Astrocyte of the cerebellum (primary cell): ENCODE data around the gene ATXN7.

Experiments used
- DNase-seq: peaks from one replicate; pipeline ENCODE4 v3.0.0-alpha.2; 2011; ENCODE audit warnings: low read depth
- H3K4me3 ChIP-seq: 2 replicates; pipeline ENCODE4 v1.5.1; 2011; ENCODE audit warnings: mild to moderate bottlenecking, low read depth, low read length, moderate library complexity
- in situ Hi-C: cut with HindIII; loops from 2 replicates; pipeline ENCODE4 v1.10.0; 2017; ENCODE audit warnings: low sequenced_read_pairs
- TF ChIP-seq, protein P1 (sequence below): IDR thresholded peaks from 2 replicates; pipeline ENCODE4 v1.5.1; 2012; ENCODE audit warnings: low read length, low read depth, moderate library complexity, mild to moderate bottlenecking; ENCODE audit errors: missing control alignments

Gene ATXN7

DNA sequence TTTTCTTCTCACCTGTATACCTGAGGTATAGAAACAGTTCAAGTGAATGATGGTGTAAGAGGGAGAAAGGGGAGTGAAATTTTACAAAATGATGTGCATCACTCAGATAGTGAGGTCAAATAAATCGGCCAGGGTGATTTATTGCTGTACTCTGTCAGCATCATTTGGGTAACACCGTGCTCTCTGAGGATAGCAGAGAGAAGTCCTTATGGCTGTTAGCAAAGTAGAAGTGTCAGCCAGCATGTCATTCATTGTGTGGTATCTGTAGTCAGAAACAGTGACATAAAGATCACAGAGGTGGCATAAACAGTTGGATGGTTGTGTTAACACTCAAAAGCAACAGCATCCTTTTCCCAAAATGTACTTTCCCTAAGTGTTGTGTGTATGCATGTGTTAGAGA, 106.2 kb downstream of the ATXN7 start:
- no peak overlapping the region for H3K4me3 ChIP-seq
- TF ChIP-seq, protein P1, sequence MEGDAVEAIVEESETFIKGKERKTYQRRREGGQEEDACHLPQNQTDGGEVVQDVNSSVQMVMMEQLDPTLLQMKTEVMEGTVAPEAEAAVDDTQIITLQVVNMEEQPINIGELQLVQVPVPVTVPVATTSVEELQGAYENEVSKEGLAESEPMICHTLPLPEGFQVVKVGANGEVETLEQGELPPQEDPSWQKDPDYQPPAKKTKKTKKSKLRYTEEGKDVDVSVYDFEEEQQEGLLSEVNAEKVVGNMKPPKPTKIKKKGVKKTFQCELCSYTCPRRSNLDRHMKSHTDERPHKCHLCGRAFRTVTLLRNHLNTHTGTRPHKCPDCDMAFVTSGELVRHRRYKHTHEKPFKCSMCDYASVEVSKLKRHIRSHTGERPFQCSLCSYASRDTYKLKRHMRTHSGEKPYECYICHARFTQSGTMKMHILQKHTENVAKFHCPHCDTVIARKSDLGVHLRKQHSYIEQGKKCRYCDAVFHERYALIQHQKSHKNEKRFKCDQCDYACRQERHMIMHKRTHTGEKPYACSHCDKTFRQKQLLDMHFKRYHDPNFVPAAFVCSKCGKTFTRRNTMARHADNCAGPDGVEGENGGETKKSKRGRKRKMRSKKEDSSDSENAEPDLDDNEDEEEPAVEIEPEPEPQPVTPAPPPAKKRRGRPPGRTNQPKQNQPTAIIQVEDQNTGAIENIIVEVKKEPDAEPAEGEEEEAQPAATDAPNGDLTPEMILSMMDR = no peak
- no peak for DNase-seq
- in situ Hi-C loops = no loop called here

- TF ChIP-seq, protein P1 = no peak
- DNase-seq = no peak
- H3K4me3 ChIP-seq = no peak overlapping the region
- in situ Hi-C loops = no loop called here
These were observed 107.2 kb downstream of the ATXN7 start for GRCh38 chr3:63970631-63971475.

- DNase-seq = peak; percentile 57
- in situ Hi-C loops = no loop called here
- H3K4me3 ChIP-seq = no peak overlapping the region
- TF ChIP-seq, protein P1 = no peak
These were observed 108.5 kb downstream of the ATXN7 start for GRCh38 chr3:63972196-63972595.

DNA sequence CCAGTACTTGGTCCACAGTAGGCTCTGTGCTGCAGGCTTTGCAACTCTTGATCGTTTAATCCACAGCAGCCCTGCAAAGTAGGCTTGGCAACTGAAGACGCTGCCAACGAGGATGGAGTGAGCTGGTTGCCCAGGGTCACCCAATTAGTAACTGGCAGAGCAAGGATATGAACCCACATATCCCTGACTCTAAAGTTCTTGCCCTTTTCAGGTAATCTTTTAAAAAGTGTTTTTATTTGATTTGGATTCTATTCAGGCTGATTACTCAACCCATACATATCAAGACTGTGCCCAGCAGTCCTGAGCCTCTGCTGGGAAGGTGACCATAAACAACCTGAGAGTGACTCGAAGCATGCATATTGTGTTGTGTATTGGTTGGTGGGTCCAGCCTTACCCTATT, 109.3 kb downstream of the ATXN7 start:
- no peak overlapping the region for H3K4me3 ChIP-seq
- TF ChIP-seq, protein P1 = no peak
- in situ Hi-C loops = no loop called here
- no peak for DNase-seq

DNA sequence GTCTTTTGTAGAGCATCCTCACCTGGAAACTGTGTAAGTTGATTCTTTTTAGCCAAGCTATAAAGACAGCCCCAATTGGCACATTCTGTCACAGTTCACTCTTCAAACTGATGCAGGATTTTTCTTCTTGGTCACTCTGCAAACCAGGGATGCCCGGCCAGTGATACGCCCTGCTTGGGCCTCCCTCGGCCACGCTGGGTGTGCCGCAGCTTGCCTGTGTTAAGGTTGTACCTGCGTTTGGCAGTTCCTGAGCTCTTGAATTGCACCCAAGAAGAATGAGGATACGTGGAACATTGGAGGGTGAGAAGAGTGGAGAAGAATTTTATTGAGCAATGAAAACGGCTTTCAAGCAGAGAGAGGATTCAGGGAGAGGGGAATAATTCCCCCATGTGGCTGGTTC, 109.7 kb downstream of the ATXN7 start:
- H3K4me3 ChIP-seq = no peak overlapping the region
- DNase-seq = no peak
- TF ChIP-seq, protein P1 = no peak
- in situ Hi-C loops = no loop called here

- no peak overlapping the region for H3K4me3 ChIP-seq
- in situ Hi-C loops = no loop called here
- DNase-seq = no peak
- TF ChIP-seq, protein P1 = no peak
These were observed 110.8 kb downstream of the ATXN7 start for GRCh38 chr3:63974451-63974850.

DNA sequence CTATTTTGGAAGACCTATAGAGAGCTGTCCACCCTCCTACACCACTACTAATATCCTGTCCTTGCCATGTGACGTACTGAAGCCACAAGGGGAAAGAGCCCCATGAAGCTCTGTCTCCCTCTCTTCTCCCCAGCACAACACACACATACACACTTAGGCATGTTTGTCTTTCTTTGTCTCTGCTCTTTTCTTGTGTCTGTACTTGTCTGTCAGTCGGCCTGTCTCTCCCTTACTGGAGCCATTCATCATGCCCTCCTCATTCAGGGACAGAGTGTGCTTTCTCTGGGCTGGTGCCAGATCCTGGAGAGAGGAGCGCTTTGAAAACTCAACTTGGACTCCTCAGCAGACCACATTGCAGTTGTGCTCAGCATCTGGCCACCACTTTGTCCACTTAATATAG, 112.1 kb downstream of the ATXN7 start:
- peak; percentile 38 for DNase-seq
- in situ Hi-C loops = no loop called here
- H3K4me3 ChIP-seq = no peak overlapping the region
- TF ChIP-seq, protein P1 = no peak
